ENCODE measurements around the gene CEBPZ. TPM values are rescaled to one million over a fixed set of nuclear protein-coding genes. Genes with fewer than 3 reads are reported as not detected.

The CEBPZ gene
- total RNA-seq, 2 experiments from 2014 or later, result 34.9 to 57.2 TPM

DNA sequence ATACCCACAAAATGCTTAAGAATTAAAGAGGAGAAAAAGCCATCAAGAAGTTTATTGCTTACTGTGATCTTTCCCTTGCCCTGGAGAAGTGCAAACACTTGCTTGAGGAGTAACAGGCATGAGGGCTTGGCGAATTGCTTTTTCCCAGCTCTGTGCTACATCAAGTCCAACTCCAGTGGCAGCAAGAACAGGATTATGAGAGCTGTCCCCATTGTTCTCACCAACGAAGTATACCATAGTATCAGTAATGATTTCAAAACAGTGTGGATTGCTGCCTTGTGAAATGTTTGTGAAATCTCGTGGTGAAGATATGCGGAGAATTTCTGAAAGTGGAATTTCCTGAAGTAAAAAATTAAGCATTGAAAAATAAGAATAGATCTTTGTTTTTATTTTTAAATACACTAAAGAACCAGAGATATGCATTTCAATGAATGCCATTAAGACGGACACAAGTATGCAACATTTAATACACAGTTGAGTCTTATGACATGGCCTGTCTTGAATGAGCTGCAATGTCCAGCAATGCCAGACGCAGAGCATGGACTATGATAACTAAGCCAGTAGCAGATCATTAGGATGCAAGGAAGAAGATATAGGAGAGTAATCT is 43.1 kb upstream of the CEBPZ start:
- H3K9me2 ChIP-seq (ENCODE audit: insufficient read depth, low read length), result no peaks in the 10 kb centered on the region
- intact Hi-C loops (cut with micrococcal nuclease; ENCODE audit: unreplicated experiment), result no loop called here
- no peaks in the 10 kb centered on the region for H3K9me3 ChIP-seq (ENCODE audit: low read length)
- TF ChIP-seq EZH2phosphoT487 (IDR thresholded peaks at IDR 0.05; ENCODE audit: borderline replicate concordance, low read depth, low read length), result no peak
- TF ChIP-seq, protein P1, sequence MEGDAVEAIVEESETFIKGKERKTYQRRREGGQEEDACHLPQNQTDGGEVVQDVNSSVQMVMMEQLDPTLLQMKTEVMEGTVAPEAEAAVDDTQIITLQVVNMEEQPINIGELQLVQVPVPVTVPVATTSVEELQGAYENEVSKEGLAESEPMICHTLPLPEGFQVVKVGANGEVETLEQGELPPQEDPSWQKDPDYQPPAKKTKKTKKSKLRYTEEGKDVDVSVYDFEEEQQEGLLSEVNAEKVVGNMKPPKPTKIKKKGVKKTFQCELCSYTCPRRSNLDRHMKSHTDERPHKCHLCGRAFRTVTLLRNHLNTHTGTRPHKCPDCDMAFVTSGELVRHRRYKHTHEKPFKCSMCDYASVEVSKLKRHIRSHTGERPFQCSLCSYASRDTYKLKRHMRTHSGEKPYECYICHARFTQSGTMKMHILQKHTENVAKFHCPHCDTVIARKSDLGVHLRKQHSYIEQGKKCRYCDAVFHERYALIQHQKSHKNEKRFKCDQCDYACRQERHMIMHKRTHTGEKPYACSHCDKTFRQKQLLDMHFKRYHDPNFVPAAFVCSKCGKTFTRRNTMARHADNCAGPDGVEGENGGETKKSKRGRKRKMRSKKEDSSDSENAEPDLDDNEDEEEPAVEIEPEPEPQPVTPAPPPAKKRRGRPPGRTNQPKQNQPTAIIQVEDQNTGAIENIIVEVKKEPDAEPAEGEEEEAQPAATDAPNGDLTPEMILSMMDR (conservative IDR thresholded peaks at IDR 0.05; ENCODE audit: low read length), result no peak
- H4K20me1 ChIP-seq (ENCODE audit: insufficient read depth, low read length), result no peaks in the 10 kb centered on the region
- no peak overlapping the region for H3K4me3 ChIP-seq (ENCODE audit: low read depth, low read length, poor library complexity, severe bottlenecking)
- H3K79me2 ChIP-seq (ENCODE audit: insufficient read depth, low read depth, low read length), result no peaks in the 10 kb centered on the region; the same call in 1 of the 2 replicates
- BruUV-seq (replicated peaks), result no TSS peak
- ChIA-PET POLR2A (interaction anchor here (0.6 kb wide), 3 partner anchors 38 to 121 kb away, joined by 3 to 6 read pairs (median 3); no protein-coding TSS in a partner anchor), CTCF (ENCODE audit: unreplicated experiment) (no interaction called here)
- no peak overlapping the region for H3K27ac ChIP-seq (ENCODE audit: low read depth, low read length, poor library complexity, severe bottlenecking)
- peaks cover 100% of the 10 kb centered on the region for H3K36me3 ChIP-seq (ENCODE audit: insufficient read depth, low read length)
- H2AFZ ChIP-seq (ENCODE audit: low read length), result no peak overlapping the region
- no peaks in the 10 kb centered on the region for H3K4me1 ChIP-seq (ENCODE audit: insufficient read depth, low read length, poor library complexity, severe bottlenecking)
- H3K4me2 ChIP-seq (ENCODE audit: low read length), result no peak overlapping the region
- DNase-seq (ENCODE audit: low spot score), result no peak

DNA sequence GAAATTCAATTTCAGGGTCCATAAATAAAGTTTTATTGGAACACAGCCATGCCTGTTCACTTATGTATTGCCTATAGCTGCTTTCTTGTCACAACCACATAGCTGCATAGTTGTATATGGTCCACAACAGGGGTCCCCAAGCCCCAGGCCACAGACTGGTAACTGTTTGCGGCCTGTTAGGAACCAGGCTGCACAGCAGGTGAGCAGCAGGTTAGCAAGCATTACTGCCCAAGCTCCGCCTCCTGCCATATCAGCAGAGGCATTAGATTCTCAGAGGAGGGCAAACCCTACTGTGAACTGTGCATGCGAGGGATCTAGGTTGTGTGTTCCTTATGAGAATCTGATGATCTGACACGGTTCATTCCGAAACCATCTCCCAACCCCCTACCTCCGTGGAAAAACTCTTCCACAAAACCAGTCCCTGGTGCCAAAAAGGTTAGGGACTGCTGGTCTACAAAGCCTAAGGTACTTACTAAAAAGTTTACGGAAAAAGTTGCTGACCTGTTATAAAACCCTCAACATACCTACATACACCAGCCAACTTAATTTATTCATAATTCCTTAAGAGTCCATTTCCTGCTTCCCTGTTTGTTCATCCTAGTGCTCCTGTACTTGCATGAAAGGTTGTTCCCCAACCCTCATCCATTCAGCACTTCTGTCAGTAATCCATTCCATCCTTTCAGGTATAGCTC is 40.1 kb upstream of the CEBPZ start:
- H3K4me2 ChIP-seq (ENCODE audit: low read length), result no peak overlapping the region
- no peaks in the 10 kb centered on the region for H4K20me1 ChIP-seq (ENCODE audit: insufficient read depth, low read length)
- H3K9me3 ChIP-seq (ENCODE audit: low read length), result no peaks in the 10 kb centered on the region
- H3K4me3 ChIP-seq (ENCODE audit: low read depth, low read length, poor library complexity, severe bottlenecking), result no peak overlapping the region
- POLR2A ChIA-PET, result interaction anchor here (1.0 kb wide), 1 partner anchor 13 kb away, joined by 3 read pairs; no protein-coding TSS in a partner anchor
- no peak for TF ChIP-seq EZH2phosphoT487 (IDR thresholded peaks at IDR 0.05; ENCODE audit: borderline replicate concordance, low read depth, low read length)
- TF ChIP-seq, protein P1 (conservative IDR thresholded peaks at IDR 0.05; ENCODE audit: low read length), result no peak
- peaks cover 100% of the 10 kb centered on the region for H3K36me3 ChIP-seq (ENCODE audit: insufficient read depth, low read length)
- intact Hi-C loops (cut with micrococcal nuclease; ENCODE audit: unreplicated experiment), result no loop called here
- no peak overlapping the region for H3K27ac ChIP-seq (ENCODE audit: low read depth, low read length, poor library complexity, severe bottlenecking)
- CTCF ChIA-PET (ENCODE audit: unreplicated experiment), result no interaction called here
- H2AFZ ChIP-seq (ENCODE audit: low read length), result no peak overlapping the region
- DNase-seq (ENCODE audit: low spot score), result no peak
- H3K9me2 ChIP-seq (ENCODE audit: insufficient read depth, low read length), result no peaks in the 10 kb centered on the region
- no peaks in the 10 kb centered on the region for H3K4me1 ChIP-seq (ENCODE audit: insufficient read depth, low read length, poor library complexity, severe bottlenecking)
- H3K79me2 ChIP-seq (ENCODE audit: insufficient read depth, low read depth, low read length), result no peaks in the 10 kb centered on the region
- no TSS peak for BruUV-seq (replicated peaks)

DNA sequence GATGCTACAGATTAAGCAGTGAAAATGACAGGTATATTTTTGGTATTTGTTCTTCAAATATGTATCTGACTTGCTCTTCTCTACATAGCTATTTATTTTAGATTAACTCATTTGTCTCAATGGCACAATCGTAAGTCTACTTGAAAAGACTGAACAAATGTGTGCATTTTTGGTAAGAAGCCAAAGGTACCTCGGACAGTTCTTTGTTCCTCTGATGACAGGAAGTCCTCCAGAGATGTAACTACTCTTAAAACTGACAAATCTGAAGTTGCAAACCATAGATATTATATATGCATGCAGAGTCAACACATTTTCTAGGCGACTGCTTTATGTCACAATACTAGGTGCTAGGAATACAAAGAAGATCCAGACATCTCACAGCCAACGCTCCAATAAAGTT is 36.7 kb upstream of the CEBPZ start:
- Histone ChIP-seq H3K4me1 (ENCODE audit: insufficient read depth, low read length, poor library complexity, severe bottlenecking) (peaks cover 10% of the 10 kb centered on the region), H3K36me3 (ENCODE audit: insufficient read depth, low read length) (peaks cover 97% of the 10 kb centered on the region), H4K20me1 (ENCODE audit: insufficient read depth, low read length) (no peaks in the 10 kb centered on the region), H3K4me3 (ENCODE audit: low read depth, low read length, poor library complexity, severe bottlenecking) (no peak overlapping the region), H3K79me2 (ENCODE audit: insufficient read depth, low read depth, low read length) (no peaks in the 10 kb centered on the region), H3K9me2 (ENCODE audit: insufficient read depth, low read length) (no peaks in the 10 kb centered on the region), H3K27ac (ENCODE audit: low read depth, low read length, poor library complexity, severe bottlenecking) (no peak overlapping the region), H3K4me2 (ENCODE audit: low read length) (no peak overlapping the region), H3K9me3 (ENCODE audit: low read length) (no peaks in the 10 kb centered on the region), H2AFZ (ENCODE audit: low read length) (no peak overlapping the region)
- TF ChIP-seq EZH2phosphoT487 (IDR thresholded peaks at IDR 0.05; ENCODE audit: borderline replicate concordance, low read depth, low read length), result no peak
- ChIA-PET CTCF (ENCODE audit: unreplicated experiment) (no interaction called here), POLR2A (interaction anchor here (1.1 kb wide), 1 partner anchor 17 kb away, joined by 3 read pairs; no protein-coding TSS in a partner anchor)
- intact Hi-C loops (cut with micrococcal nuclease; ENCODE audit: unreplicated experiment), result no loop called here
- DNase-seq (ENCODE audit: low spot score), result no peak
- no TSS peak for BruUV-seq (replicated peaks)
